GM19023 (cell line): ENCODE measurements around the gene PTPRN2.

Experiments used
- ATAC-seq: cut with Tn5 transposase; IDR thresholded peaks from one replicate; pipeline ENCODE4 v1.9.1; 2021; ENCODE audit warnings: mild to moderate bottlenecking, moderate library complexity; ENCODE audit not compliant: unreplicated experiment

The PTPRN2 gene

DNA sequence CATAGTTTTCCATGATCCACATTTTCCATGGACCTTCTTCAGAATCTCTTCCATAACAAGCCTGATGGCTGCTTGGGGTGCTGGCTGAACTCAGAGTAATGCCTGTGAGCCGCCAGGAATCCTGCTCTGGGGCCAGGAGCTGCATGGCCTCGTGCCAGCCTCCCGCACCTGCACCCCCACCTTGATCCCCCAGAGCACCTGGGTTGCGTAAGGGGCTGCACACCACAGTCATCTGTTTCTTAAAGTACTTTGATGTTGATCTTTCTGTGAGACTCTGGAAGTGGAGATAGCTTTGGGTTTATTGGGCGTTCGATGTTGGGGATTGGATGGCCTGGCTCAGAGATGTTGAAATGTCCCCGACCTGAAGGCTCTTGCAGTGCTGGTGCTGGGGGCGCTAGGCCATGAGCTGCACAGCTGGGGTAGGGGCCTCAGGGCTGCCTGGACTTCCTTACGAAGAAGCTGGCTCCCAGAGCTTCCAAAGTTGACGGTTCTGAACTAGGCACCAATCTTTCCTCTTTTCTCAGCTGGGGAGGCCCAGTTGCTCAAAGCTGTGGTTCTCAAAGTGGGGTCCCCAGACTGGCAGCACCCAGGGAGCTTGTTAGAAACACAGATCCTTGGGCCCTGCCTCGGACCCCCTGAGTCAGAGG, 716.9 kb downstream of the PTPRN2 start:
- ATAC-seq: no peak

DNA sequence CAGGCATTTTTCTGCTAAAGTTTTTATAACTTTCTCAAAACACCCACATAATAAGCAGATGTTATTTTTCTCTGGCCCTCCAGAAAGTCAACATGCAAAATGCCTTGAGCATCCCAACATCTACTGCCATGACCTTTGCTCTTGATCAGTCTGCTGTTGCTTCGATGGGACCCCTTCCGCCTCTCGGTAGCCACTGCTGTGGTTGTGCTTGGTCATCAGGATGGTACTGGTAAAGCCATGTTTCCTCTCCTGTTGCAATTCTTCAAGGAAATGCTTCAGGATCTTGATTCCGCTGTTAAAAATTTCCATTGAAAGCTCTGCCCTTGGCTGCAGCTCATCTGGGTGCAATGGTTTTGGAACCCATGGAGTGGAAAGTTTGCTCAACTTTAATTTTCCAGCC, 717.8 kb downstream of the PTPRN2 start:
- no peak for ATAC-seq

DNA sequence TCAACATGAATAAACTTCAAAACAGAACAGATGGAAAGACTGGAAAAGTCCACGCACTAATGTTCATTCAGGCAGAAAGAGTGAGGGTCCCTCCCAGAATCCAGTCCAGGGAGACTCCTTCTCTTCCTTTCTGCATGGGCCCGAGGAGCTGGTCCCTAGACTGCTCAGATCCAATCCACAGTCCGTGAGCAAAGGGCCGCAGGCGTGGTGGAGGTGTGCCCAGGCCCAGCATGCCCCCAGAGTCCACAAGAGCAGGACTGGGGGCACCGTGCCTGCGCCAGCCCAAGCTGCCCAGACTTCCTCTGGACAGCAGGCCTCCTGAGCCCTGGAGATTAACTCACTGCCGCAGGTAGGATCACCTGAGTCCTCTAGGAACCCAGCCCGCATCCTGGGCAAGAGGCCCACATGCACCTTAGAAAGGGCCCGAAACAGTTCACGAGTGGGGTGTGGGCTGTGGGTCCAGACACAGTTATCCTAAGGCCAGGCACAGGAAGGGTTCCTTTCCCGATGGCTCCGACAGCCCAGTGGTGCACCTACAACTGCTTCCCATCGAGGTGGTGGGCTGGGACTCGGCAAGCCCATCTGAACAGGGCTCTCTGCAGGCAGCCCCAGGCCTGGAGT, 719.8 kb downstream of the PTPRN2 start:
- no peak for ATAC-seq

DNA sequence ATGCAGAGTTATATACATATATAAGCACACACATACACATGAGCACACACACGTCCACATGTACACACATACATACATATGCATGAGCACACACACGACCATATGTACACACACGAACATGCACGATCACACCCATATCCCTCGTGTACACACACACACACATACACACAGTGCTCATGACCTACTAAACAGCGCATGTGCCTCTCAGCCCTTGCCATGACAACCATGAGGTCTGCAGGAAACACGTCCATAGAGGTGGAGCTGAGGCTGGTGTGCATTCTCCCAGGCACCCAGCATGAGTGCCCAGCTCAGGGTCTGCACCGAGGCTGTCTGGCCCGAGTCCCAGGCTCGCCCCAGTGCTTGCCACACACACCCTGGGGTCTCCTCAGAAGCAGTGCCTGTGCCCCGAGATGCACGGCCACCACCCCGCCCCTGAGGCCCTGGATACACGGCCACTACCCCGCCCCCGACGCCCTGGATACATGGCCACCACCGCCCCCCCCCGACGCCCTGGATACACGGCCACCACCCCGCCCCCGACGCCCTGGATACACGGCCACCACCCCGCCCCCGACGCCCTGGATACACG, 721.2 kb downstream of the PTPRN2 start:
- ATAC-seq: no peak

DNA sequence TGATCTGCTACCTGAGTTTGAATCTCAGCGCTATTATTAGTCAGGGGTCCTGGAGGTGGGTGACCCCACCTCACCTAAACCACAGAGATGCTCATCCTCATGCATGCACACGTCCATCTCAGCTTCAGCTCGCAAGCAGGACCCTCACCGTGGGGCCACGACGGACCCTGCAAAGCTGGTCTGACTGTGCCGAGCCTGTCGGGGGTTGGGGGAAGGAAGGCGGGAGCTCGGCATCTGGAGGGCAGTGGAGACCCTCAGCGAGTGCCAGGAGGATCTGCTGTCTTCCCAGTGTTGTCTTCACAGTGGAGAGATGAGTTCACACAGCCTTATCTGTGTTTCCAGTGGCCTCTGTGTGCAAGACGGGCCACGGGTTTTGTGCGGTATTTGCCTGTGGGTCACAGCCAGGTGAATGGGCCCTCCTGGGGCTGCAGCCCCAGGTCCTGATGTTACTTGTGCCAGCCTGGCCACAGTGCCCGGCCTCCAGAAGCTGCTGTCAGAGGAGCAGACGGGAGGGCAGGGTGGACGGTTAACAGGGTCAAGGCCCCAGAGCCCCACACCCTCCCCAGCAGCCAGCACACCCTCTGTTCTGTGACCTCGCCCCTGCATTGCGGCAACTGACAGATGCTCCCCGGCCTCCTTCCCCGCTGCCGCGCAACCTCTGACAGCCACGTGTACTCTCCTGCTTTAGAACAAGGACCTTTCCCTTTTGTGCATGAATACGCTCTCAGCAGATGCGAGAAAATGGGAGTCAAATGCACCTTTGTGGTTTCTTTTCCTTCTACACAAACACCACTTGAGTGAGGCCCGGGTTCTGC, 722.1 kb downstream of the PTPRN2 start:
- ATAC-seq: no peak

DNA sequence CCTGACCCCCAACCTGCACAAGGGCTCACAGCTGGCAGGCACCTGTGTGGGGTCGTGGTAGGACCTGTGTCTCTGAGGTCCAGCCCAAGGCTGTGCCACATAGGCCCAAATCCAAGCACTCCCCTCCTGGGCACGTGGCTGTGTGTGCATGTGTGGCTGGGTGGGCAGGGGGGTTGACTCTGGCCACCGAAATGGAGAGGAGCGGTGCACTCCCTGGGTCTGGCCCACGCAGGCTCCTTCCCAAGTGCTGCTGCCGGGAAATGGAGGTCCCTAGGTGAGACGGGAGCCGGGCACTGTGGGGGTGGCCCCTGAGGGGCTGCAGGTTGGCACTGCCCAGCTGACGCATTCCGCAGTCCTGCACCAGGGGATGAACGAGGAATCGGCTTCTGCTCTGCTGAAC, 722.7 kb downstream of the PTPRN2 start:
- no peak for ATAC-seq

DNA sequence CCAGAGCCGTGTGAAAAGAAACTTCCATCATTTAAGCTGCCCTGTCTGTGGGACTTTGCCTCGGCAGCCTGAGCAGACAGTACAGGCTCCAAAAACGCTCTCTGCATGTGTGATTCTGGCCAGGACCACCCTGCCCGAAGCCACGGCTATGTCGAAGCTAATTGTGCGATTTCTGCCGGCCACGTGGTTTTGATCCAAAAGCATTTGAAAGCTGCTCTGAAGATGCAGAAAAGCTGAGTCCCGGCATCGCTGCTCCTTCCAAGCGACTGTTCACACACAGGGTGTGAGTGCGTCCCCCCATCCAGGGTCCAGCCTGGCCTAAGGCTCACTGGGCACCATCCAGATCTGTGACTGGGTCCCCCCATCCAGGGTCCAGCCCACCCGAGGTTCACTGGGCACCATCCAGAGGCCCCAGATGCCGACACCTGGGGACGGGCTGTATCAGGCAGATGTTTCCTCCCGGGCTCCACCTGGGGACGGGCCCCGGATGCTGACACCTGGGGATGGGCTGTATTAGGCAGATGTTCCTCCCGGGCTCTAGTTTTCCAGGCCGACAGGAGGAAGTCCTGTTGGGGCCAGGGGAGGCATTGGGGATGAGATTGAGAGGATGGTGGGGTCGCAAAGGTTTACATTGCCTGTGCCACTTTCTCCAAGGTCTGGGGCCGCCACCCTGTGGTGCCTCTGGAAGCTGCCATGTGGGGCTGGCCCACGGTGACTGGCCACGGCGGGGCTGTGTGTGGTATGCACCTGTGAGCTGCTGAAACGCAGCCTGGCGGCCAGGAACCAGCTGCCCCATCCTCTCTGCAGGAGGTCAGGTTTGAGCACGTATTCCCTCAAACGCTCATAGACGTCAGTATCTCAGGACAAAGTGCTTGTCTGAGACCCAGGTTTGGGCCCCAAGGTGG, 723.5 kb downstream of the PTPRN2 start:
- ATAC-seq: no peak

DNA sequence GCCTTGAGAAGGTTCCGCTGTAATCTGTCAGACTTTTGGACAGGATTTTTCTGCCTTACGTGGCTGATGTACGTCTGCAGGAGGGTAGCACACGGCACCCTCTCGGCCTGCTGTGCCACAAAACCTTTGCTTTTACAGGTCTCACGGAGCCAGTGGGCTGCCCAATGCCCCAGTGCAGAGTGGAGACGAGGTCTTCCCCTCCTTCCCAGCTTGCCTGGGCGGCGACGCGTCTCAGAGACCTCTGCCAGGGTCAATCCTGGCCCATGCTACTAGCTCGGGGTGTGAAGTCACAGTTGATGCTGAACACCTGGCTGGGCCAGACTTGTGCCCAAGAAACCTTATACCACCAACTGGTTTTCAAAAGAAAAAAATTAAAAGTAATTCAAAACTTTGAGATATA, 724.4 kb downstream of the PTPRN2 start:
- ATAC-seq: no peak

DNA sequence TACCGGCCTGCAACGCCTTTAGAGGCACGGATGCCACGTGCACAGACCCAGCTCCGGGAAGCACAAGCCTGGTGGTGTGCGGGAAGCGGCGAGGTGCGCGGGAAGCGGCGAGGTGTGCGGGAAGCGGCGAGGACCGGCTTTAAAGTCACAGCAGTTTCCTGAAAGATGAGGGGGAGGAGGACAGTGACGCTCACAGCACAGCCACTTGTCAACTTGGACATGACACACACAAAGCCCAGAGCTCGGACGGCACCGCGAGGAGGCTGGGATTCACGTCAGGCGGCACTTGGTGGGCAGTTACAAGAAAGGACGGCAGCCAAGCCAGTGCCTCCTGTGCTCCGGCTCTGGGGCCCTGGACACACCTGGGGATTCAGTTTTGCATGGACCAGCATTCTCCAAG, 724.9 kb downstream of the PTPRN2 start:
- no peak for ATAC-seq

DNA sequence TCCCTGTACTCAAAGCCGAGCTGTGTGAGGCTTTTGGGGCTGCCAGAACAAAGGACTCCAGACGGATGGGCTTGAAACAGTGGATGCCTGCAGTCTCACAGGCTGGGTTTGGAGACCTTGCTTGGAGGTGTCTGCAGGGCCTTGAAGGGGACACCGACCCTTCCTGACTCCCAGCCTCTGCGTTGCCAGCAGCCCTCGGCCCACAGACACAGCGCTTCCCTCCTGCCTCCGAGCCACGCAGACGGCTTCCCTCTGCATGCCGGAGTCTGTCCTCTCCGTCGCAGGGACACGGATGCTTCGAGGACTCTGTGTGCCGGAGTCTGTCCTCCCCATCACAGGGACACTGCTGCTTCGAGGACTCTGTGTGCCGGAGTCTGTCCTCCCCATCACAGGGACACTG, 726.1 kb downstream of the PTPRN2 start:
- ATAC-seq: no peak

DNA sequence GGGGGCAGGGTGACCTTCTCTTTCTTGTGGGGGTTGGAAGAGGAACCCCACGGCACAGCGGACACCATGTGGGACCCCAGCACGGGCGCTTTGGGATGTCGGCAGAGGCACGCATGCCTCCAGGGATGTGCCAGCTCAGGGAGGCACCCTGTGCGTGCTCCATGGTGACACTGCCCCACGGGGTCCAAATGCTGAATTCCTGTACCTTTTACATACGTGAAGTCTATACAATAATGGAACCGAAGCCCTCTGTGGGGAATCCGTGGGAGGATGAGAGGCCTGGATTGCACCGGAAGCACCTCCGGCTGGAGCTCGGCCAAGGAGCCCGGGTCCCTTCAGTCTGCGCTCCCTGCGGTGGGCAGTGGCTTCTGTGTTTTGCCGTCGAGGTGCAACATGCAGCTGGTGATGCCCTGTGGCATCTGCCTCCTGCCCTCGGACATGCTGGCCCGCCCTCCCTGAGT, 726.6 kb downstream of the PTPRN2 start:
- no peak for ATAC-seq

DNA sequence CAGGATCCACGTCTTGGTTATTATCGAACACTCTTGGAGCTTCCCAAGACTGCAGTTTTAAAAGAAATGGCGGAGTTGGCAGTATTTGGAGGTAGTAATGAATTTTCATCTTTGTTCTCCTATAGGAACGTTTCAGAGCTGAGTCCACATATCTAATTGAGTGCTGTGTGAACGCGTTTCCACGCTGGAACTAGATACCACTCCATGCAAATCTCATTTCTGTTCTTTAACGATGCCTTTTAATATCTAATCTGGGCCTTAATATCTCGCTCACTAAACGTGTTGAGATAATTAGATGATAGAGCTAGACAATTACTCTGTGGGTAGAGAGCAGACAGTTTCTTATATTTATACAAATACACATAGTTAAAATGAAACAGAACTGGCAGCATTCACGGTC, 727.2 kb downstream of the PTPRN2 start:
- no peak for ATAC-seq

DNA sequence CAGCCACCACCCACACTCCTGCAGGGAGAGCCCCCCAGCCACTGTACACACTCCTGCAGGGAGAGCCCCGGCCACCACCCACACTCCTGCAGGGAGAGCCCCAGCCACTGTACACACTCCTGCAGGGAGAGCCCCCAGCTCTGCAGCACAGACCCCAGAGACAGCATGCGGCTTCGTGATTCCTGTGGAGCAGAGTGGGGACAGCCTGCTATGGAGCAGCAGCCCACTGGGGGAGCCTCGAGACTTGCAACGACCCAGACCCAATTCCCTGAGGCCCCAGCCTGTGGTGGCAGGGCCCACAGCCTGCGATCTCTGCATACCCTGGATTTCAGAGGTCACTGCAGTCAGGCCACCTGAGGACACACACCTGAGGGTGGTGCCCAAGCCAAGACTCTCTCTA, 727.7 kb downstream of the PTPRN2 start:
- ATAC-seq: no peak

DNA sequence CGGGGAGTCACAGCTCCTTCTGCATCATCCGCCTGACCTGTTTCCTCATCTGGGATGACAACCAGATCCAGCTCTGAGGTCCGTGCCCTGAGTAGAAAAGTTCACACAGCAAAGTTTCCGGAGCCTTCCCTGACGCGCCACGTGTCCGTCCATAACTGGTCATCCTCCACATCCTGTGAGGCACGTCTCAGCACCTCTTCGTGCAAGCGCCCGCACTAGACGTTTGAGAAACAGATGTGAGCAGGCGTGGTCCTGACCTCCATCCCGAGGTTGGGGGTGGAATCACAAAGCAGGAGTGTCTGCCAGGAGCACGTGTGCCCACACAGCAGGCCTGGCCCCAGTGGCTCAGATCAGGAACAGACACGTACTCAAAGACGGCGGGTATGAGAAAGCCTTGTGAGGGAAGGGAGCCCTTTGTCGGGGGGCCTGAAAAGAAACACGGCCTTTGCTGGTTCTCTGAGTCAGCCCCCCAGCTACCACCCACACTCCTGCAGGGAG, 730.0 kb downstream of the PTPRN2 start:
- ATAC-seq: no peak

DNA sequence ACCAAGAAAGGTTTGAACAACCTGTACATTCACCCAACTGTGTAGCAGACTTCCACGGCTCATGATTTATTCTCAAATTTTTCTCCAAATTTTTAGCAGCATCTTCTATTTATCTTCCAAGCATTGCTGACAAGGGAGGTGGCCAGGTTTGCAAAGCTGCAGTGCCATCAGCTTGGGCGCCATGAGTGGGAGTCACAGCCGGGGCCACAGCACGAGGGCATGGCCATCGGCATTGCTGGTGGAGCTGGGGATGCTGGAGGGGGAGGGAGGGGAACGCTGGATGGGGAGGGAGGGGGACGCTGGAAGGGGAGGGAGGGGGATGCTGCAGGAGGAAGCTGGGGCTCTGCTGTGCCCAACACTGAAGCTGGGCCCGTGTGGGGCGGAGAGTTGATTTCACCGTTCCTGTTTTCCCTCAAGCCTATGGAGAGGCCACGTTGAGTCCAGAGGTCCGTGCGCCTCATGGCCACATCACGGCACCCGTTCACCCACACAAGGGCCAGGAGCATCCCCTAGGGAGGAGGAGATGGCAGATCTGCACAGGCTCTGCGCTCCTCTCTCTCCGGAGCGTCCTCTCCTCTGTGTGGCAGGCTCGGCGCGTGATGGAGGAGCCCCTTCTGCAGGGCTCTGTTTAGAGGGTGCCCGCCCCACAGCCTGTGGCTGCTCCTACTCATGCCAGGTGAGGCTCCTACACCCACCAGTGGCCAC, 730.6 kb downstream of the PTPRN2 start:
- ATAC-seq: no peak

DNA sequence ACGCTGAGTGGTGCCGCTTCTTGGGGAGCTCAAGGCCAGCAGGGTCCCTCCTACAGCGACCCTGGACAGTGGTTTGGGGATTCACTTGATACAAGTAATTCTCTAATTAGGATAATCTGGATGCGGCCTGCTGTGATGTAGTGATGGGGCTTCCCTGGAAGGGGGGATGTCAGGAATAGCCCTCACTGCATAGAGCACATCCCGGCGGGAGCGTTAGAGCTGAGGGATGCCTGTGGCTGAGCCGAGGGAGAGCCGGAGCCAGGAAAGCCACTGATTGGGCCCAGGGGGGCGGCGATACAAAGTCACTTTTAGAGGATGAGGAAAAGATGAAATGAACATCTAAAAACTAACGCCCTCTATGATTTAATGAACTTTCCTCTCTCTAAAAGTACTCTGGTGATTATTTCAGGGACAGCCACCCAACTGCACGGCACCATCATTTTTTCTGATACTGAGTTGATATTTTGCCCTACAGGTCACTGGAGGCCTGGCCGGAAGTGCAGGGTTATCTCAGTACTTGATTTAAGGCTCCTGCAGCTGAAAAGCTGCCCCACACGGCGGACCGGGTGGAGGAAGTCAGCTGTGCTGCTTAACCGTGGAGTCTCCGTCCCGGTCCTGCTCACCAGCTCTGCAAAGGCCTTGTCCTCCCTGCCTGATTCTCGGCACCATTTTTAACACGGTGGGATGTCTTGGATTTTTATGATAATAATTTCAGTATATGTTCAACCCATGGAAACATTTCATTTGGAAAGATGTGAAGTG, 732.0 kb downstream of the PTPRN2 start:
- no peak for ATAC-seq

DNA sequence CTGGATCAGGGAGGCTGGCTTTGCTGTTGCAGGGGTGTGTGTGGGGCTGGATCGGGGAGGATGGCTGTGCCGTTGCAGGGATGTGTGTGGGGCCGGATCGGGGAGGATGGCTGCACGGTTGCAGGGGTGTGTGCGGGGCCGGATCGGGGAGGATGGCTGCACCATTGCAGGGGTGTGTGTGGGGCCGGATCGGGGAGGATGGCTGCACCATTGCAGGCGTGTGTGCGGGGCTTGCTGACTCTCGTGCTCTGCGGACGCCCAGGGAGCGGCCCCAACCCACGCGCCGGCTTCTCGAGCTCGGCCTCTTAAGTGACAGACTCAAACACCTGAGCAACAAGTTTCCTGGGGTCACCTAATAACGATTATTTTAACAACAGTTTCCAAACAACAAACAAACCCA, 732.6 kb downstream of the PTPRN2 start:
- ATAC-seq: no peak

DNA sequence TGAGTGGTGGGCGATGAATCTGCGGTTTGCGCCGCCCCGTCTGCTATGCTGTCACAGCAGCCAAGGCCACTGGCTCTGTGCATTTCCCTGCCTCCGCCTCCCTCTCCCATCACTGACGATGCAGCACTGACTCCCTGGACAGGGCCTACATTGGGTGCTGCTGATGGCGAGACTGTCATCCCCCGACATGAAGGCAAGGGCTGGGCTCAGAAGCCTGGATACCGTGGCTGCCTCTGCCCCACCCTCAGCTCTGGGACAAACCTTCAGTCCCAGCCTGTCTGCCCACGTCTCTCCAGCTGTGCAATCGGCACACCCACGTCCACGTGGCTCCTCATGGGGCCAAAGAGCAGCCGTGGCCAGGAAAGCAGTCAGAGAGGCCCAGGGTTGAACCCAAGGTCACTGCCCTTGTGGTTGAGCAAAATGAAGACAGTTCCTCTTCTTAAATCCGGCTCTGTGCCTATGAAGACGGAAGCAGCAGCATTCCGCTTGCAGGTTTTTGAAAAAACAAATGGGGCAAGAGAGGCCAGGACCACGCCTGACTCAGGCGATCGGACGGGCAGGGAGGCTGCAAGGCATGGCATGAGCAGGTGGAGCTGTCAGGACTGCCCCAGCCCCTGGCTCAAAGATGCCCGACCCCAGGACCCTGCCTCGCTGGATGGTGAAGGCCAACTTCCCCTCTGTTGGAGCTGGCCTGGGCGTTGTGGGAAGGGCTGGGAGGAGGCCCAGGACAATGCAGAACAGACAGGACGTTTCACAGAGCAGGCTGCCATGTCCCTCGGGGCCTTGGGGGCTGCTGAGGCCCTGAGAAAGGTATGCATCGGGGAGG, 733.3 kb downstream of the PTPRN2 start:
- no peak for ATAC-seq

DNA sequence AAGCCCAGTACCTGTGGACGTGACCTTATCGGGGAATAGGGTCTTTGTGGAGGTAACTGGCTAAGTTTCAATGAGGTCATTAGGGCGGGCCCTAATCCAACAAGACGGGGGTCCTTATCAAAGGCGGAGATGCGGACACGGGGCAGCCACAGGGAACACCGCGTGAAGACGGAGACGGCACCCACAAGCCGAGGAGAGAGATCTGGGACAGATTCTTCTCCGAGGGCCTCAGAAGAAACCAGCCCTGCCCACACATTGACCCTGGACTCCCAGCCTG, 733.9 kb downstream of the PTPRN2 start:
- ATAC-seq: no peak
